ENCODE results near the gene QKI. TPM values are rescaled to one million over a fixed set of nuclear protein-coding genes. Genes with fewer than 3 reads are reported as not detected.

The QKI gene
- total RNA-seq, 1 experiment from 2014 or later: 50.8 TPM

GRCh38 chr6:163398815-163399214 lies 15.7 kb upstream of the QKI start:
- ChIA-PET CTCF (no interaction called here), POLR2A (ENCODE audit: unreplicated experiment) (no interaction called here)
- Histone ChIP-seq H3K27me3 (ENCODE audit: insufficient read depth, low read depth) (no peaks in the 10 kb centered on the region), H3F3A (ENCODE audit: insufficient read depth, low read depth) (no peaks in the 10 kb centered on the region), H3K36me3 (ENCODE audit: low read depth) (no peaks in the 10 kb centered on the region; the same call in 1 of the 2 replicates), H3K27ac (no peak overlapping the region), H3K4me2 (no peak overlapping the region), H3K79me2 (ENCODE audit: low read depth) (no peaks in the 10 kb centered on the region), H4K20me1 (ENCODE audit: insufficient read depth) (no peaks in the 10 kb centered on the region), H3K4me1 (replicated peaks; ENCODE audit: insufficient read depth) (peaks cover 9% of the 10 kb centered on the region), H3K9me3 (ENCODE audit: insufficient read depth, low read depth) (no peaks in the 10 kb centered on the region), H3K9me2 (ENCODE audit: insufficient read depth) (no peaks in the 10 kb centered on the region), H2AFZ (no peak overlapping the region), H3K4me3 (no peak overlapping the region)
- intact Hi-C loops (cut with micrococcal nuclease; ENCODE audit: unreplicated experiment): no loop called here
- BruUV-seq (replicated peaks): no TSS peak
- no peak for DNase-seq
- no peak for TF ChIP-seq EZH2 (IDR thresholded peaks at IDR 0.05; ENCODE audit: low read depth)
- TF ChIP-seq, protein P1, sequence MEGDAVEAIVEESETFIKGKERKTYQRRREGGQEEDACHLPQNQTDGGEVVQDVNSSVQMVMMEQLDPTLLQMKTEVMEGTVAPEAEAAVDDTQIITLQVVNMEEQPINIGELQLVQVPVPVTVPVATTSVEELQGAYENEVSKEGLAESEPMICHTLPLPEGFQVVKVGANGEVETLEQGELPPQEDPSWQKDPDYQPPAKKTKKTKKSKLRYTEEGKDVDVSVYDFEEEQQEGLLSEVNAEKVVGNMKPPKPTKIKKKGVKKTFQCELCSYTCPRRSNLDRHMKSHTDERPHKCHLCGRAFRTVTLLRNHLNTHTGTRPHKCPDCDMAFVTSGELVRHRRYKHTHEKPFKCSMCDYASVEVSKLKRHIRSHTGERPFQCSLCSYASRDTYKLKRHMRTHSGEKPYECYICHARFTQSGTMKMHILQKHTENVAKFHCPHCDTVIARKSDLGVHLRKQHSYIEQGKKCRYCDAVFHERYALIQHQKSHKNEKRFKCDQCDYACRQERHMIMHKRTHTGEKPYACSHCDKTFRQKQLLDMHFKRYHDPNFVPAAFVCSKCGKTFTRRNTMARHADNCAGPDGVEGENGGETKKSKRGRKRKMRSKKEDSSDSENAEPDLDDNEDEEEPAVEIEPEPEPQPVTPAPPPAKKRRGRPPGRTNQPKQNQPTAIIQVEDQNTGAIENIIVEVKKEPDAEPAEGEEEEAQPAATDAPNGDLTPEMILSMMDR (conservative IDR thresholded peaks at IDR 0.05): no peak

DNA sequence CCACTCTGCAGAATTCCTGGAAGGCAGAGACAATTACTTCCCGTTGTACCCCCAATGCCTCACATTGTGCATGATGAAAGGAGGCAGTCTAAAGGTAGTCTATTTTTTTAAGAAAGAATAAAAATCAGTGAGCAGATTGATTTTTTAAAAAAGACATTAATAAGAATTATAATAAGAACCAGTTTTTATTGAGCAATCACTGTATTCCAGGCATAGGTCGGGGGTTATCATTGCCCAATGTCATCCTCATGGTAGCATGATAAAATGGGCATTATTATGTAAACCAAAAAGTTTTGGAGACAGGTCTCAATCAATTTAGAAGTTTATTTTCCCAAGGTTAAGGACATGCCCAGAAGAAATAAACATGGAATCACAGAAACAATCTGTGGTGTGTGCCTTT lies 14.0 kb upstream of the QKI start:
- ChIA-PET POLR2A (ENCODE audit: unreplicated experiment) (no interaction called here), CTCF (no interaction called here)
- H4K20me1 ChIP-seq (ENCODE audit: insufficient read depth): no peaks in the 10 kb centered on the region
- H3K9me2 ChIP-seq (ENCODE audit: insufficient read depth): no peaks in the 10 kb centered on the region
- intact Hi-C loops (cut with micrococcal nuclease; ENCODE audit: unreplicated experiment): no loop called here
- no peak for TF ChIP-seq EZH2 (IDR thresholded peaks at IDR 0.05; ENCODE audit: low read depth)
- TF ChIP-seq, protein P1 (conservative IDR thresholded peaks at IDR 0.05): no peak
- H3K27ac ChIP-seq: no peak overlapping the region
- H3K79me2 ChIP-seq (ENCODE audit: low read depth): no peaks in the 10 kb centered on the region
- H3K4me3 ChIP-seq: no peak overlapping the region
- no peak for DNase-seq
- BruUV-seq (replicated peaks): no TSS peak
- H3K4me2 ChIP-seq: no peak overlapping the region
- no peak overlapping the region for H2AFZ ChIP-seq
- H3K27me3 ChIP-seq (ENCODE audit: insufficient read depth, low read depth): no peaks in the 10 kb centered on the region
- no peaks in the 10 kb centered on the region; the same call in 1 of the 2 replicates for H3K36me3 ChIP-seq (ENCODE audit: low read depth)
- no peaks in the 10 kb centered on the region for H3K4me1 ChIP-seq (replicated peaks; ENCODE audit: insufficient read depth)
- no peaks in the 10 kb centered on the region for H3K9me3 ChIP-seq (ENCODE audit: insufficient read depth, low read depth)
- no peaks in the 10 kb centered on the region for H3F3A ChIP-seq (ENCODE audit: insufficient read depth, low read depth)

DNA sequence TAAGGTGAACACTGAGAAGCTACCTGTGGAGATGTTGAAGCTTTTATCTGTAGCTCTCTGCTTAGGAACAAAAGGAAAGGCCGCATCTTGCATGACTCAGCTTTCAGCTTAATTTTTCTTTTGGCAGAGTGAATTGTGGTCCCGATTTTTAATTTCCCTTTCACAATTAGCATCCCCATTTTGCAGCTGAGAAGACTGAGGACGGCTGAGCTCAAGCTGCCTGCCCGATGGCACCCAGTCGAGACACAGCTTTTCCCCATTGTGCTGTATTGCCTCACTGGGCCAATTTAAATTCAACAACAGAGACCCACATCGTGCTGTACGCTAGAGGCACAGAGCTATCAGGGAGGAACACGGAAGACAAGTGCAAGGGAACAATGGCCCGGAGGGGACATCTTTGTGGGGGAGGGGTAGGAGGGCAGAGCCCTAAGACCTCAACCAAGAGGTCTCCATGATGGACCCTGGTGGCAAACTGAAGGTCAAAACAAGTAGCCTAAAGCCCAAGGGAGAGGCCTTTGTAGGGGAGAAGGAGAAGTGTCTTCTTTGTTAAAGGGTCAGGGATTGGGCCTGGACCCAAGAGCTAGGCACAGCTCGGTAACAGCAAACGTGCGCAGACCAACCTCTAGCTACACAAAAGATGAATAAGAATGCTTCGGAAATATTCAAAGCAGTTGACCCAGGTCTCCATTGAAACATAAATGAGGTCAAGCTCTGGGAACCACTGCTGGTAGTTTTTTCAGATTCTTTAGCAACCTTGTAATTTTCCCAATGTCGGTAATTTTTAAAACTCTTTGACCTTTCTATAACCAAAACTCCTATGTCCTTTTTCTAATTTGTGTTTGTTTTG lies 13.3 kb upstream of the QKI start:
- no peaks in the 10 kb centered on the region; the same call in 1 of the 2 replicates for H3K36me3 ChIP-seq (ENCODE audit: low read depth)
- intact Hi-C loops (cut with micrococcal nuclease; ENCODE audit: unreplicated experiment): no loop called here
- CTCF ChIA-PET: no interaction called here
- POLR2A ChIA-PET (ENCODE audit: unreplicated experiment): no interaction called here
- H3K79me2 ChIP-seq (ENCODE audit: low read depth): no peaks in the 10 kb centered on the region
- no peak overlapping the region for H2AFZ ChIP-seq
- H3K4me3 ChIP-seq: no peak overlapping the region
- H4K20me1 ChIP-seq (ENCODE audit: insufficient read depth): no peaks in the 10 kb centered on the region
- H3K4me1 ChIP-seq (replicated peaks; ENCODE audit: insufficient read depth): no peaks in the 10 kb centered on the region
- no peaks in the 10 kb centered on the region for H3F3A ChIP-seq (ENCODE audit: insufficient read depth, low read depth)
- H3K9me2 ChIP-seq (ENCODE audit: insufficient read depth): no peaks in the 10 kb centered on the region
- no TSS peak for BruUV-seq (replicated peaks)
- no peaks in the 10 kb centered on the region for H3K27me3 ChIP-seq (ENCODE audit: insufficient read depth, low read depth)
- H3K4me2 ChIP-seq: no peak overlapping the region
- no peaks in the 10 kb centered on the region for H3K9me3 ChIP-seq (ENCODE audit: insufficient read depth, low read depth)
- TF ChIP-seq, protein P1 (conservative IDR thresholded peaks at IDR 0.05): no peak
- TF ChIP-seq EZH2 (IDR thresholded peaks at IDR 0.05; ENCODE audit: low read depth): no peak
- no peak for DNase-seq
- H3K27ac ChIP-seq: no peak overlapping the region

All from PC-9 (cell line).